ENCODE results near the gene PPP1R14C. TPM values are rescaled to one million over a fixed set of nuclear protein-coding genes. Genes with fewer than 3 reads are reported as not detected.
"Not testable (repeated sequence)": the region's sequence is repeated elsewhere in the genome, so short reads cannot be mapped to it uniquely, and the experiment has no call there.

Gene PPP1R14C
- total RNA-seq, 3 donors from 2014 or later, result 3.3 to 5.6 TPM; not detected in 1

GRCh38 chr6:150185732-150186117 is 42.9 kb downstream of the PPP1R14C start:
- no peak for DNase-seq (ENCODE audit: low spot score in 2 of 2)
- H3K9me3 ChIP-seq, result no peaks in the 10 kb centered on the region
- H3K4me3 ChIP-seq, result no peak overlapping the region
- TF ChIP-seq POLR2A (IDR thresholded peaks at IDR 0.05) (no peak), POLR2AphosphoS5 (IDR thresholded peaks at IDR 0.05) (no peak), CTCF (IDR thresholded peaks at IDR 0.05) (no peak)
- no peaks in the 10 kb centered on the region for H3K4me1 ChIP-seq
- H3K27ac ChIP-seq, result no peak overlapping the region
- no peaks in the 10 kb centered on the region for H3K27me3 ChIP-seq
- no peaks in the 10 kb centered on the region for H3K36me3 ChIP-seq
- intact Hi-C loops (cut with DNase I; ENCODE audit: low total_unique reads), result no loop called here

- H3K4me1 ChIP-seq, result no peaks in the 10 kb centered on the region
- H3K9me3 ChIP-seq, result no peaks in the 10 kb centered on the region
- intact Hi-C loops (cut with DNase I; ENCODE audit: low total_unique reads), result no loop called here
- TF ChIP-seq CTCF (IDR thresholded peaks at IDR 0.05), result no peak
- TF ChIP-seq POLR2A (IDR thresholded peaks at IDR 0.05), result no peak
- TF ChIP-seq POLR2AphosphoS5 (IDR thresholded peaks at IDR 0.05), result no peak
- H3K36me3 ChIP-seq, result no peaks in the 10 kb centered on the region
- DNase-seq (ENCODE audit: low spot score in 2 of 2), result no peak
- H3K27ac ChIP-seq, result no peak overlapping the region
- H3K27me3 ChIP-seq, result no peaks in the 10 kb centered on the region
- no peak overlapping the region for H3K4me3 ChIP-seq
These were observed 43.5 kb downstream of the PPP1R14C start for GRCh38 chr6:150186129-150186898.

GRCh38 chr6:150187433-150187832 is 44.6 kb downstream of the PPP1R14C start:
- H3K27me3 ChIP-seq; H3K36me3 ChIP-seq; DNase-seq (ENCODE audit: low spot score in 2 of 2); intact Hi-C loops (cut with DNase I; ENCODE audit: low total_unique reads); H3K27ac ChIP-seq; H3K4me1 ChIP-seq; H3K9me3 ChIP-seq; H3K4me3 ChIP-seq: not testable (repeated sequence)

GRCh38 chr6:150189122-150189521 is 46.3 kb downstream of the PPP1R14C start:
- Histone ChIP-seq H3K4me3 (no peak overlapping the region), H3K4me1 (no peaks in the 10 kb centered on the region), H3K27ac (no peak overlapping the region), H3K36me3 (no peaks in the 10 kb centered on the region), H3K9me3 (no peaks in the 10 kb centered on the region), H3K27me3 (no peaks in the 10 kb centered on the region)
- no peak for TF ChIP-seq POLR2AphosphoS5 (IDR thresholded peaks at IDR 0.05)
- TF ChIP-seq CTCF (IDR thresholded peaks at IDR 0.05), result no peak
- DNase-seq (ENCODE audit: low spot score in 2 of 2), result no peak
- intact Hi-C loops (cut with DNase I; ENCODE audit: low total_unique reads), result no loop called here

- intact Hi-C loops (cut with DNase I; ENCODE audit: low total_unique reads), result no loop called here
- Histone ChIP-seq H3K36me3 (no peaks in the 10 kb centered on the region), H3K9me3 (no peaks in the 10 kb centered on the region)
These were observed 49.0 kb downstream of the PPP1R14C start for GRCh38 chr6:150191809-150192208.

More at GRCh38 chr6:150191809-150192208, 49.0 kb downstream of the PPP1R14C start:
- H3K4me1 ChIP-seq, result no peaks in the 10 kb centered on the region
- no peak for DNase-seq (ENCODE audit: low spot score in 2 of 2)
- H3K27ac ChIP-seq, result no peak overlapping the region
- no peak overlapping the region for H3K4me3 ChIP-seq
- no peaks in the 10 kb centered on the region for H3K27me3 ChIP-seq
- TF ChIP-seq CTCF (IDR thresholded peaks at IDR 0.05) (no peak), POLR2AphosphoS5 (IDR thresholded peaks at IDR 0.05) (no peak), POLR2A (IDR thresholded peaks at IDR 0.05) (no peak)

Data from breast epithelium (tissue), 4 donors.